ENCODE data around the gene CHCHD5. TPM values are rescaled to one million over a fixed set of nuclear protein-coding genes. Genes with fewer than 3 reads are reported as not detected.

Gene CHCHD5
- total and polyA plus RNA-seq, 10 of the 15 experiments (the other 5 are each of a cell fraction or from before 2014, with no cell fraction given): 16.4 to 118 (median 45.2) TPM

DNA sequence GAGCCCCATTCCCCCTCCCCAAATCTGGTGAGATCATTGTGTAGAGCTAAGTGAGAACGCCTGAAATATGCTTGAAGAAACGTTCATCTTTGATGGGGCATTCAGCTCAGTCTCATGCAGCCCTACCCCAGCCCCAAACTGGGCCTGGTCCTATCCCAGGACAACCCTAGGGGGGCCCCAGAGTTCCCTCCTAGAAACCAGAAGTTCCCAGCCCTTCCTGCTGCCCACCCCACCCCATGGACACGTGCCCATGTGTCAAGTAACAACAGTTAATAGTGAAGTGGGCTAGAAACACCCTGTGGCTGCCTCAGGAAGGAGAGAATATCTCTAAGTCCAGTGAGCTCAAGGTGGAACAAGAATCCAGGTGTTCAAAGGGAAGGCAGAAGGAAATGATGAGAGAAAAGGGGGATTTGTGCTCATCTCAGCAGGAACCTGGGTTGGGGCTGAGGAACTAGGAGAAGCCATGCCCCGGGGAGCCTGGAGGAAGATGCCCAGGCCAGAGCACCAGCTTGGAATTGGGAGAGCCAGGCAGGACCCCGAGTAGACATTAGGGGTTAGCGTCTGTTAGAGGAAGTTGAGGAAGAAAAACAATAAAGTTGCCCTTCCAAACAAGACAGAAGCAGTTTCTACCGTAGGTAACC, 41.2 kb downstream of the CHCHD5 start:
- Histone ChIP-seq H3K4me1 (ENCODE audit: control insufficient read depth, insufficient read depth, low read length) (peaks cover 10% of the 10 kb centered on the region), H3K9ac (ENCODE audit: control insufficient read depth, insufficient read depth, low read length) (no peak overlapping the region), H3K79me2 (ENCODE audit: control insufficient read depth, insufficient read depth, low read length) (no peaks in the 10 kb centered on the region), H3K36me3 (ENCODE audit: control insufficient read depth in 2 of 2, insufficient read depth in 2 of 2, low read length in 1 of 2) (no peaks in the 10 kb centered on the region), H3K4me3 (no peak overlapping the region), H3K27ac (ENCODE audit: control insufficient read depth, insufficient read depth) (no peak overlapping the region), H4K20me1 (ENCODE audit: control insufficient read depth, insufficient read depth) (no peaks in the 10 kb centered on the region), H3K9me3 (replicated peaks; ENCODE audit: control insufficient read depth, insufficient read depth, low read length) (no peaks in the 10 kb centered on the region), H3K27me3 (replicated peaks in 1 of 2; ENCODE audit: control insufficient read depth in 2 of 2, insufficient read depth in 2 of 2, low read length in 1 of 2) (no peaks in the 10 kb centered on the region), H3K4me2 (ENCODE audit: control insufficient read depth, insufficient read depth) (no peak overlapping the region), H2AFZ (ENCODE audit: control insufficient read depth, low read depth, low read length) (no peak overlapping the region)
- intact Hi-C loops (cut with micrococcal nuclease; ENCODE audit: unreplicated experiment) (loop anchor here (1.0 kb wide), 4 partner anchors 20 to 101 kb away; partner anchors contain the start of gene SLC20A1), in situ Hi-C loops (cut with MboI) (loop anchor here (5.0 kb wide), 1 partner anchor 97 kb away; the partner anchor contains the start of gene NT5DC4)
- WGBS (ENCODE audit: insufficient coverage, insufficient replicate concordance, low lambda C conversion rate, missing lambda C conversion rate): 47% methylated on average over 7 of the region's 7 CpGs
- FAIRE-seq: no peak
- CTCF ChIA-PET: interaction anchor here (0.6 to 16.6 kb wide), 26 partner anchors 10 to 349 kb away, joined by 3 to 671 read pairs (median 6); partner anchors contain the start of gene SLC20A1
- SMC1A ChIA-PET (ENCODE audit: uncharacterized antibody, unreplicated experiment): interaction anchor here (0.6 to 15.4 kb wide), 20 partner anchors 8 to 316 kb away, joined by 3 to 455 read pairs (median 9); partner anchors contain the start of genes NT5DC4 and SLC20A1
- RAD21 ChIA-PET (ENCODE audit: unreplicated experiment): interaction anchor here (0.9 to 16.3 kb wide), 19 partner anchors 9 to 316 kb away, joined by 3 to 494 read pairs (median 5); partner anchors contain the start of genes NT5DC4 and SLC20A1
- TF ChIP-seq MYB (IDR thresholded peaks at IDR 0.05; ENCODE audit: borderline replicate concordance, low read depth, low read length) (no peak), POU2F2 (IDR thresholded peaks at IDR 0.05; ENCODE audit: borderline replicate concordance, low read depth, low read length) (no peak)
- TF ChIP-seq, protein P1, sequence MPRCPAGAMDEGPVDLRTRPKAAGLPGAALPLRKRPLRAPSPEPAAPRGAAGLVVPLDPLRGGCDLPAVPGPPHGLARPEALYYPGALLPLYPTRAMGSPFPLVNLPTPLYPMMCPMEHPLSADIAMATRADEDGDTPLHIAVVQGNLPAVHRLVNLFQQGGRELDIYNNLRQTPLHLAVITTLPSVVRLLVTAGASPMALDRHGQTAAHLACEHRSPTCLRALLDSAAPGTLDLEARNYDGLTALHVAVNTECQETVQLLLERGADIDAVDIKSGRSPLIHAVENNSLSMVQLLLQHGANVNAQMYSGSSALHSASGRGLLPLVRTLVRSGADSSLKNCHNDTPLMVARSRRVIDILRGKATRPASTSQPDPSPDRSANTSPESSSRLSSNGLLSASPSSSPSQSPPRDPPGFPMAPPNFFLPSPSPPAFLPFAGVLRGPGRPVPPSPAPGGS (IDR thresholded peaks at IDR 0.05; ENCODE audit: borderline replicate concordance, insufficient read depth, low read depth, low read length, poor library complexity, severe bottlenecking): no peak
- ATAC-seq: no peak
- DNase-seq (ENCODE audit: low read depth, low spot score): no peak
- no TSS peak for BruUV-seq (replicated peaks)
- POLR2A ChIA-PET: interaction anchor here (1.0 to 13.6 kb wide), 5 partner anchors 19 to 101 kb away, joined by 3 to 143 read pairs (median 12); partner anchors contain the start of gene SLC20A1
